GM18502 (cell line): ENCODE data around the gene CFAP46.

Source experiments
- ATAC-seq: cut with Tn5 transposase; IDR thresholded peaks from one replicate; pipeline ENCODE4 v1.9.1; 2021; ENCODE audit warnings: mild to moderate bottlenecking; ENCODE audit not compliant: unreplicated experiment, poor library complexity

The CFAP46 gene

GRCh38 chr10:132980426-132981172 is 38.2 kb upstream of the CFAP46 start:
- ATAC-seq, result no peak

- ATAC-seq, result no peak
Observed at GRCh38 chr10:132979491-132980425, 37.4 kb upstream of the CFAP46 start.

GRCh38 chr10:132978542-132978941 is 36.2 kb upstream of the CFAP46 start:
- no peak for ATAC-seq

GRCh38 chr10:132977807-132978206 is 35.4 kb upstream of the CFAP46 start:
- no peak for ATAC-seq

GRCh38 chr10:132977076-132977475 is 34.7 kb upstream of the CFAP46 start:
- no peak for ATAC-seq

GRCh38 chr10:132975831-132976682 is 33.7 kb upstream of the CFAP46 start:
- ATAC-seq, result no peak

- ATAC-seq, result no peak
Observed at GRCh38 chr10:132974886-132975830, 32.8 kb upstream of the CFAP46 start.

- ATAC-seq, result no peak
Observed at GRCh38 chr10:132974249-132974796, 32.0 kb upstream of the CFAP46 start.

- no peak for ATAC-seq
Observed at GRCh38 chr10:132973903-132974241, 31.5 kb upstream of the CFAP46 start.

GRCh38 chr10:132972986-132973902 is 30.9 kb upstream of the CFAP46 start:
- no peak for ATAC-seq

GRCh38 chr10:132972149-132972985 is 30.0 kb upstream of the CFAP46 start:
- ATAC-seq, result no peak

- no peak for ATAC-seq
Observed at GRCh38 chr10:132971448-132972148, 29.2 kb upstream of the CFAP46 start.

- ATAC-seq, result no peak
Observed at GRCh38 chr10:132970641-132971438, 28.5 kb upstream of the CFAP46 start.

GRCh38 chr10:132967540-132967939 is 25.2 kb upstream of the CFAP46 start:
- no peak for ATAC-seq

GRCh38 chr10:132965411-132966057 is 23.2 kb upstream of the CFAP46 start:
- ATAC-seq, result no peak
